CD4-positive, alpha-beta T cell treated with Interleukin-15 for 1 hour (primary cell): ENCODE results near the gene FAM170B.

Experiments
- DNase-seq: peaks from one replicate; pipeline ENCODE4 v3.0.0-alpha.2; 2020

FAM170B gene

DNA sequence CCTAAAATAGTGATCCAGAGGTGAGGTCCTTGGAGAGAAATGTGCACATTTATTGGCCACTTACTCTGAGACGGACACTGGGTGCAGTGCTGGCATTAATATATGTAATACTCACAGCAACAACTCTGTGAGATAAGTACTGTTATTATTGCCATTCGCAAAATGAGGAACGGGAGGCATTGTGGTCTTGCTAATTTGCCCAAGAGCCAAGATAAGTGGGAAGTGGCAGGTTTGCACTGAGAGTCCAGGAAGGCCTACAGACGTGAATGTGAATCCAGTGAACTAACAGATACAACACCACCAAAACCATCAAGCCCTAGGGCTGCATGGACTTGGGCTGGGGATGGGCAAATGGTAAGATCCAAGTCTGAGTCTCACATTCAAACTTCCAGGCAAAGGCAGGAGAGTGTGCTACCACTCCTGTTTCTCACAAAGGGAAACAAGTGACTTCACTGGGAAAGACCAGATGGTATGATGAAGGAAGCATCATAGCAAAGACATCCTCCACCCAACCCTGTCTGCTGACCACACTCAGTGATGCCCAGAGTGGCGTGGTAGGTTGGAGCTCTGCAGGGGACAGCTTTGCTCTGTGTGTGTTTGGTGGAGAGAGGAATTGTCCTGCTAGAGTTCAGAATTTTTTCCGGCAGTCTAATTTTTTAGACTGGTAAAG lies 35.1 kb upstream of the FAM170B start:
- no peak for DNase-seq

- DNase-seq: no peak
Observed at GRCh38 chr10:49168171-49168540, 34.3 kb upstream of the FAM170B start.

GRCh38 chr10:49167425-49168170 lies 33.8 kb upstream of the FAM170B start:
- no peak for DNase-seq

DNA sequence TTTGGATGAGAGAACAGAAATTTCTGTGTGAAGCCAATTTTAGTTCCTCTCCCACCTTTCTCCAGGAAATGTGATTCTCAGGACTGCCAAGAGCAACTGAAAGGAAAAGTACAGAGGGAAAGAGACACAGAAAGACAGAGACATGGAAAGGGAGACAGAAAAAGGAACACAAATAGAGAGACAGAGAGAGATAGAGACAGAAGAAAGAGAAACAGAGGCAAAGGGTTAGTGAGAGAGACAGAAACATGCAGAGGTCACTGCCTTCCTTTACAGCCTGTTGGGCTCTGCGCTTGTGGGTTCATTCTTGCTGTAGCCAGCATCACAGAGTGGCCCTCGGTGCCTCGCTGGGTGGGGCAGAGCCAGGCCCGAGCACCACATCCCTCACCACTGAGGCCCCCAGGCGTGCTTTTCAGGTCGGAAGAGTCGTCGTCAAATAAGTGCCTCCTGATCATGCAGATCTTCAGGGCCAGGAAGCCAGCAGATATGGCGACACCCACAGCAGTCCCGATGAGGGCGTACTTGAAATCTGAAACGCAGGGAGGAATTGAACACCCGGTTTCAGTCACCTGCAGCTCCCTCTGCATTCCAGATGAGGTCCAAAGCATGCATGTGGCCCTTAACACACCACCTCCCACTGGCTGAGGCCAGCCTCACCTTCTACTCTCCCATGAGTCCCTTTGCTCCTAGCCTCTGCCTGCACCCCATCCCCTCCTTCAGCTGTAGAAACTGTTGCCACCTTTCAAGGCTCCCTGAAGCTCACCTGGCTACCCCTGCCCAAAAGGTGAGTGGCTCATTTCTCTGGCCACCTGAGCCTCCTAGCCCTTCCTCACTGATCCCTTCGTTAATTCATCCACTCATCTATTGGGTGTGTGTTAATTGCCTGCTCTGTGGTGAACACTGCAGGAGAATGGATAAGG lies 32.9 kb upstream of the FAM170B start:
- no peak for DNase-seq

DNA sequence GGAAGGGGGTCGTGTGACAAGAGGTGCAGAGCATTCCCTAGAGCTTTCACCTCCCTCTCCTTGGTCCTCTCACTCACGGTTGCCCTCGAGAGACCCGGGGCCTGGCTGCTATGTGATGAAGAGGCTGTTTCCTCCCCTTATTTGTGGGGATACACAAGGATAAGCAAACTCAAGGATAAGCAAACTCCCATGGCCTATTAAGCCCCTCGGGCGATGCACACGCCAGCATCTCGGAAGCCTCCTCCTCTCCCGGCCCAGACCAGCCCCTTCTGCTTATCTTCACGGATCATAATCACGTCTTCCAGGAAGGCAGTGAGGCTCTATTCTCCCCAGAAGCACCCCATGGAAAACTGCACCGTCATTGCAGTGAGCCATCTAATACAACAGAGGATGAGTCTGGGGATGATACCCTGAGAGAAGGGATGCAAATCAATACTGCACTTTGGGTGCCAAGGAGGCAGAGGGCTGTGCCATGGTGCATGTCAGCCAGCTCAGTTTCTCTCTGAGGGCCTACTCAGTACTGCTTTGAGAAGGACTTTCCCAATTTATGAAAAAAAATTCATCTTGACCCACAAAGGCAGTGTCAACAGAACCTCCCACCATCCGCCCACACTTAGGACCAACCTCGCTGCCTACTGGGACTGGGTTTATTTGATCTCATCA lies 32.1 kb upstream of the FAM170B start:
- DNase-seq: no peak

GRCh38 chr10:49165259-49165658 lies 31.4 kb upstream of the FAM170B start:
- DNase-seq: no peak

DNA sequence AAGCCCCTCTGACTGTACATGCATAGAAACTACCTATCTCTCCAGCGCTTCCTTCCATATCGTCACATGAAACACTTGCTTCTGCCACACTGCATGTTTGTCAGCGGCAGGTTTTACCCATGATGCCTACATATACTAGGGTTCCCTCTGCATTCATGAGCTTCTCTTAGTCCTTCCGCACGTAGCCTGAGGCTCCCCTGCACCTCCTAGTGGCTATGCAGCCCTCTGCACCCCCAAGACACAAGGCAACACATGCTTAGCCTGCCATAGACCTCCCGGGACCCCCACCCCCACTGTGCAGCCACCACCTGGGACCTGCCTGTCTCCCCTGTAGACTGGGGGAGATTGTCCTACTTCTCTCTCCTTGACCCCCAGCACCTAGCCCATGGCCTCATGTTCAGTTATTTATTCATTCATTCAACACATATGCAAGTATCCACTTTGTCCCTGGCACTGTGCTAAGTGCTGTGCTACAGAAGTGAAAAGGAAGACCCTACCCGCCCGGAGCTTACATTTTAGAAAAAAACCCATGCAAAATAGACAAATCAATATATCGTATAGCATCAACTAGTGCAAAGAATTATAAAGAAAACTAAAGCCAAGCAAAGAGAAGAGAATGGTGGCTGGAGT lies 30.9 kb upstream of the FAM170B start:
- DNase-seq: peak; percentile 45

DNA sequence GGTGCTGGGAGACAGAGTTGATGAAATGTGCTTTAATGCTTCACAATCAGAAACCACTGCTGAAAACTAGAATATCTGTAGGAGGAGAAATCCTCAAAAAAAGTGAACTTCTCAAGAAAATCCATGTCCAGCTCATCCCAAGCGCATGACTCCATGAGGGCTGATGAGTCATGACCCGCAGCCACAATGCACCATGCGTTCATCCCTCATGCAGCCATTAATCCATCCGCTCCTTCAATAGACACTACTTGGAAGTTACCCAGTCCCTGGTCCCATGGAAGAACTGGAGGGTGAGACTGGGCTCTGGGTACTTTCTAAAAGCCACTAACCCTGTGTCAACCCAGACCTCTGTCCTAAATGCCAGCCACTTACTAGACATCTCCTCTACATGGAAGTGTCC lies 29.9 kb upstream of the FAM170B start:
- no peak for DNase-seq

GRCh38 chr10:49162761-49163310 lies 29.0 kb upstream of the FAM170B start:
- DNase-seq: no peak

DNA sequence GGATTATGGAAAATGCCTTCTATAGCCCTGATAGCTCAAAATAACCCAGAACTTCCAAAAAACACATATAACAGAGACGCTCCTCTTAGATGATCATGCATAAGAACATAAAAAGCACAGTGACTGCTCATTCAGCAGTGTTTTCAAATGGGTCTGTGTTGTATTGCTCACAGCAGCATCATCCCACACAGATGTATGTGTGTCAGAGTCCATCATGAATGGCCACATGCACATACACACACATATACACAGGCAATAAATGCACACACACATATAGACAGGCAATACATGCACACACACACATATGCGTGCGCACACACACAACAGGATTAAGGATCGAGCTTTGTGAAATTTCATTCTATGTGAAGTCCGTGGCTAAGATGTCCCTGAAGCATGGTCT lies 28.2 kb upstream of the FAM170B start:
- DNase-seq: no peak

GRCh38 chr10:49161411-49161997 lies 27.7 kb upstream of the FAM170B start:
- no peak for DNase-seq

DNA sequence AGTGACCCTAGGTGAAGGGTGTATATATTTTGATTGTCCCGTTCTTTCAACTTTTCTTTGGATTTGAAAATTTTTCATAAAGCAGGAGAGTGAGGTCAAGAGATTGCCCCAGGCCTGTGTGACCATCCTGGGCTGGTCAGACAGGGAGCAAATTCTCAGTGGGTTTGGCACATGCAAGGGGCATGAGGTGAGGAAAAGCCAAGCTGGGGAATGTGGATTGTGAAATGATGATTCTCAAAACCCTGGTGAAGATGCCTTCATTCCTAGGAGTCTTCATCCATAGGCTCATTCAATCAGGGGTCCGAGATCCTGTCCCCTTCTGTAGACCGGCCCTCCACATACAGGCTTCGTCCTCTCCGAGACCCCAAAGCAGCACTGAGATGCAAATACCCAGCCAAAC lies 27.0 kb upstream of the FAM170B start:
- DNase-seq: no peak

DNA sequence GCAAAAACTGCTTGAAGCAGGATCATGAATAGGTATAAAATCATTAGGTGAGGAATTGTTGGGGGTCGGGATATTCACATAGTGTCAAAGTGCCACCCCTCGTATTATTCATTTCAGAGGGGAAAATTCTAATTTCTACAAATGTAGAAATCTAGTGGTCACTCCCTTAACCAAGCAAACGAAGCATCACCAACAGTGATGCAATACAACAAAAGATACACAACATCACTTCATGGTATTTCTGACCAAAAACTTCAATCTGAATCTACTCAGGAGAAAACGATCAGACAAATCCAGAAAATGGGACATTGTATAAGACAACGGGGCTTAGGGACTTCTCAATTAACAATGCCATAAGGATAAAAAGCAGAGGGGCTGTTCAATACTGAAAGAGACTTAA lies 26.3 kb upstream of the FAM170B start:
- no peak for DNase-seq

GRCh38 chr10:49158915-49159314 lies 25.1 kb upstream of the FAM170B start:
- DNase-seq: no peak

DNA sequence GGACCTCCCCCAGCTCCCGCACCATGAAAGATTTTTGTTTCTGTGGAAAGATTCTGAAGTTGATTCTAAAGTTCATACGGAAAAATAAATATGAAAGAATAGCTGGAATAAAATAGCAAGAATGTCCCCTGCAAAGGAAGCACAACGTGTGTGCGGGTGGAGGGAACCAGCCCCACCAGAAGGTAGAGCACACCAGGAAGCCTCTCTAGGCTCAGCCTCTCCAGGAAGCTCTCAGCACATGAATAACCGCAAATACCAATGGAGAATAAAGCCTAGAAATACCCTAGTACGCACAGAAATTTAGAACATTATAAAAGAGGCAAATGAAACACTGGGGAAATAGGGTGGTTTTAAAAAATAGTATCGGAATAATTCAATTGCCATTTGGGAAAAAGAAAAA lies 24.6 kb upstream of the FAM170B start:
- no peak for DNase-seq

DNA sequence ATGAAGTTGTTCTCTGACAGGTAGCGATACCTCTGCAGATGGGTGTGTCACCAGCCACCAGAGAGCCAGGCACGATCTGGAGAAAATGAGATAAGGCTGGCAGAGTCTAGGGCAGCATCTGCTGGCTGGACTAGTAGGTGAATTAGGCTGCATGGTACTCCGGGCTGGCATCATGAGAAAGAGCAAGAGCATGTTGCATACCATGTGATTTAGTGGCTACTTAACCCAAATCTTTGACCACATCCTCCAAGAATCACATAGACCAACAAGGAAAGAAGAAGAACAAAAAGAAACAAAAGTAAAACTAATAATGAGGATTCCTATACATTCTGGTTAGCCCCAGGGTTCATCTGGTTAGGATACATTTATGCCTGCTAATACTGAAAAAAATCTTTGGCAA lies 23.4 kb upstream of the FAM170B start:
- no peak for DNase-seq

DNA sequence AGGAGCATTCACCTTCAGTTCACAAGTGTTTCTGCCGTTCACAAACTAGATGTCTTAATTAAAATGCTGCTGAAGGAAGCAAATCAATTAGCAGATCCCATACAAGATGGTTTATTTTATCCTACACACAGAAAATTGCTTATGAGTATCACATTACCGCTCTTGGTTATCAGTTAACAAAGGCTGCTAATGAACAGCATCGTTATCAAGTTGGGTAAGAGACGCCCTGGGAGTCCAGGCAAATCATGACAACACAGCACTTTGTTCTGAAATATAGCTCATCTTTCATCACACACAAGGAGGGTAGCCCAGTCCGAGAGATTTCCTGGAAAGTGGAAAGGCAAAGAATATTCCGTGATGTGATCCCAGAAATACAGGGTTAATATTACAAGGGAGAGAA lies 20.8 kb upstream of the FAM170B start:
- DNase-seq: no peak

DNA sequence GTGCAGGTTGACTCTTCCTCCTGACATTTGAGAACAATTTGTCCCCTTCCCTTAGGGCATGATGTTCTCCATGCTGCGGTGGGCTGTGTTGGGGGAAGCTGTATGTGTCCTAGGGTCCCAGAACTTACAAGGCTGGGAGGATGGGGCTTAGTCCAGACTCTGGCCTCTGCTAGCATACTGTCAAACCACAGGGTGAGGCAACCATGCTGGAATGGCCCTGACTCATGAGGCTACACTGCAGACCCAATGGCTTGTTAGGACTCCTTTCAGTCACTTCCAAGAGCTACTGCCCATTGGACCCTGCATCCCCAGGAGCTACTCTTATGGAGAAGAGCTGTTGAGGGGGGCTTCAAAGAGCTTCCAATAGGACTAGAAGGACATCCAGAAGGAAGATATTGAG lies 20.1 kb upstream of the FAM170B start:
- no peak for DNase-seq

DNA sequence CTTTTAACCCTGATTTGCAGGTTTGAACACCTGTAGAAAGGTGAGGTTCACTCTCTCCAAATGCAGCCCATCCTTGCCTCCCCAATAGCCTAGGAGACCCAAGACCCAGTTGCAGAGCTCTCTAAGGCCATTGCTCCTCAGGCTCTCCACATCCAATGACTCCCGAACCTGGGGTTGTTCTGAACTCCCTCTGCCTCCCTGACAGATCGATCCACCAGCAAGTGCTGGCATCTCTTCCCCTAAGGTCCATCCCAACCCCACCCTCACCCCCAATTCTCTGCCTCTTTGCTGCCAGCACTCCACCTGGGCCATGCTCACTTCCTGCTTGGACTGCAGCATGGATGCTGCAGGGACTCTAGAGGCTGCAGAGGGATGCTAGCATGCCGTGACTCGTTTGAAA lies 19.3 kb upstream of the FAM170B start:
- DNase-seq: no peak

DNA sequence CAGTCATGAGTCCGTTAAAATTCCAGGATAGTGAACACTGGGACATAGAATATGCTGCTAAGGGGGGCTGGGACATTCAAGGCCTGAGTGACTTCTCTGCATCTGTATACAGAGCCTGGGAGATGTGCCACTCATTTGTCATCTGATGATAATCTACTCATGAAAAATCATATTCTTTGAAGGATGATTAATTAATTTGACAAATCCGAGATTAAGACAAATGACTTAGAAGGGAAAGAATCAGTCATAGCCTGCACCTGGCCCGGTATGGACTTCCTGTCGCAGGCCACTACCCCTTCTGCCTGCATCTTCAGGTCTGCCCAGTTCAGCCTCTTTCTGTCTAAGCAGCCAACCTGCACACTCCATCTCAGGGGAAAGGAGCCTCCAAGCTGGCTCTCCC lies 18.8 kb upstream of the FAM170B start:
- DNase-seq: no peak

- no peak for DNase-seq
Observed at GRCh38 chr10:49152037-49152436, 18.2 kb upstream of the FAM170B start.

DNA sequence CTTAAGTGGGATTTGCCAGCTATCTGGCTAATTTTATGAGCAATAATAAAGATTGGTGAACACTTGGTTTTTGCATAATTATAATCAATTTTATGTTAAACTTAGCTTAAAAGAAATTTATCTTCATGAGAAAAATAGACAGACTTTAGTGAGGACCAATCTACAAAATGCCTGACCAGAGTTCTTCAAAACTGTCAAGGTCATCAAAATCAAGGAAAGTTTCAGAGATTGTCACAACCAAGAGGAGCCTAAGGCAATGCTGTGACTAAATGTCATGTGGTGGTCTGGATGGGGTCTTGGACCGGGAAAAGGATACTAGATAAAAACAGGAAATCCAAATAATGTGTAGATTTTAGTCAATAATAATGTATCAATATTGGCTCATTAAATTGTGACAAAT lies 17.7 kb upstream of the FAM170B start:
- no peak for DNase-seq
